ENCODE results near the gene KCTD21. TPM values are rescaled to one million over a fixed set of nuclear protein-coding genes. Genes with fewer than 3 reads are reported as not detected.

Gene KCTD21
- total RNA-seq, 1 donor from 2014 or later = 2.6 TPM

DNA sequence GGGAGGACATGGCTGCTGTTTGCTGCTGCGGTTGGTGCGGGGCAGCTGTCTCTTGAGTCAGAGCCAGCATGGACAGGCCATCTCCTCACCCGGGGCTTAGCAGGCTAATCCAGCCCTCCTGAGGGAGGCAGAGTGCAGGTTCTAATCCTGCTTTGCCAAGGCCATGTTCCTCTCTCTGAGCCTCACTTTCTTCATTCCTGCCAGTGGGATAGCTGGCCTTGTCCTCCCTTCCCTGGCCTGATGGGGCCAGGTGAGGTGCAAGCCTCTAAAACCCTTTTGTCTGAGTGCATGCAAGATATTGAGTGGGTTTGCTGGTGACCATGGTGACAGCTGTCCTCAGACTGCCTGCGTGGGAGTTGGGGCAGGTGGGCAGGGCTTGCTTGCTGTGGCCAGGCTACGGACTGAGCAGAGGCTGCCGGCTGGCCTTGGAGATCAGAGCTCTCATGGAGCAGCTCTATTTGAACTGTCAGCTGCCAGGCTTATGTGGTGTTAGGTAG lies 3.8 kb upstream of the KCTD21 start:
- Histone ChIP-seq H3K9ac (ENCODE audit: low read depth in 1 of 3, low read length in 3 of 3) (peak overlapping the region in 2 of 3 donors; percentile 20 to 57), H3K4me1 (ENCODE audit: control insufficient read depth in 3 of 3, insufficient read depth in 3 of 3, low read length in 3 of 3) (peaks cover 40 to 48% (median 42%) of the 10 kb centered on the region in 3 donors), H3K4me3 (ENCODE audit: low read length in 3 of 3) (no peak overlapping the region), H3K36me3 (ENCODE audit: control insufficient read depth in 3 of 3, insufficient read depth in 3 of 3, low read length in 3 of 3) (peaks cover 0 to 2% (median 0%) of the 10 kb centered on the region in 3 donors), H3K27me3 (ENCODE audit: control insufficient read depth in 3 of 3, insufficient read depth in 3 of 3, low read length in 3 of 3) (no peaks in the 10 kb centered on the region), H3K27ac (ENCODE audit: low read depth, low read length) (peak overlapping the region; percentile 8), H3K9me3 (ENCODE audit: control insufficient read depth in 3 of 3, low read length in 3 of 3) (no peaks in the 10 kb centered on the region)

DNA sequence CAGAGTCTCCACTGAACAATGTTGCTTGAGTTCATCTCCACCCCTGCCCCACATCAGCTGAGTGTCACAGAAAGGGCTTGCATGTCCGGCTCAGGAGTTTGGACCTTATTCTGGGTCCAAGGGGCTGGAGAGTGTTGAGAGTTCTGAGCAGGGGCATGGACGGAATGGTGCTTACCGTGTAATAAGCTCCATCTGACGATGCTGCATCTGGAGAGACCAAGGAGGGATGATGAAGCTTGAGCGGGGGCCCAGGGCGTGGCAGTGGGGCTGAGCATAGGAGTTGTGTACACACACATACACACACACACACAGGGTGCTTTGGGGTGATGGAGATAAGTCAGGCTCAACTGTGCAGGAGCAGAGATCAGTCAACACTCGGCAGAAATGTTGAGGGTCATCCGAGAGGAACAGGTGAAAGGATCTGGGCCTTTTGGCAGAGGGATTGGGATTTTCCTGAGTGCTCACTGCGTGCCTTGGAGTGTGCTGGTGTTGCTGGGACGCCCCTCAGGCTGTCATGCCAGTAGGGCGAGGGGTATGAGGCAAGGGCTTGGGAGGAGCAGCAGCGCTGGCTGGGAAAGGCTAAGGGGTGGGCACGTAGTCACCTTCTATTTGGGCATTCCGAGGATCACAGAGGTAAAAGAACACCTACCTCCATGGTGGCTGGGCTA lies 2.6 kb upstream of the KCTD21 start:
- Histone ChIP-seq H3K9me3 (ENCODE audit: control insufficient read depth in 3 of 3, low read length in 3 of 3) (no peaks in the 10 kb centered on the region), H3K27ac (ENCODE audit: low read depth, low read length) (no peak overlapping the region), H3K36me3 (ENCODE audit: control insufficient read depth in 3 of 3, insufficient read depth in 3 of 3, low read length in 3 of 3) (peaks cover 0 to 3% (median 0%) of the 10 kb centered on the region in 3 donors), H3K9ac (ENCODE audit: low read depth in 1 of 3, low read length in 3 of 3) (peak overlapping the region in 2 of 3 donors; percentile 32 to 45), H3K4me1 (ENCODE audit: control insufficient read depth in 3 of 3, insufficient read depth in 3 of 3, low read length in 3 of 3) (peaks cover 44 to 52% (median 44%) of the 10 kb centered on the region in 3 donors), H3K4me3 (ENCODE audit: low read length in 3 of 3) (peak overlapping the region; percentile 4 to 57 (median 35)), H3K27me3 (ENCODE audit: control insufficient read depth in 3 of 3, insufficient read depth in 3 of 3, low read length in 3 of 3) (no peaks in the 10 kb centered on the region)

DNA sequence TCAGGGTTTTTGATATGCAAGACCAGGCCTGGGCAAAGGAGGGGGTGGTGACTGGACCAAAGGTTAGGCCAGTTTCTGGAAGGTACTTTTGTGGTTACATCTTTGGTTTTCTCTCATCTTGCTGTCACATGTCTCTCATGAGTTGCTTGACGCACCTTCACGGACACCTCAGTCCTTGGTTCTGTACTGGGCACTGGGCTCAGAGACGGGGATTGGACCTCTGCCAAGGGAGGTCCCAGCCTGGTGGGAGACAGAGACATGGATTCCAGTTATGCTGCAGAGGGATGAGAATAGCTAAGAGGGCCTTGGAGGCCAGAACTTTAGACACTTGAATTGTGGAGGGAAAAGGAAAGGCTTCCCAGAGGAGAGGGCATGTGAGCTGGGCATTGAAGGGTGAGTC lies 1.9 kb upstream of the KCTD21 start:
- Histone ChIP-seq H3K27me3 (ENCODE audit: control insufficient read depth in 3 of 3, insufficient read depth in 3 of 3, low read length in 3 of 3) (no peaks in the 10 kb centered on the region), H3K4me3 (ENCODE audit: low read length in 3 of 3) (no peak overlapping the region), H3K4me1 (ENCODE audit: control insufficient read depth in 3 of 3, insufficient read depth in 3 of 3, low read length in 3 of 3) (peaks cover 44 to 54% (median 44%) of the 10 kb centered on the region in 3 donors), H3K27ac (ENCODE audit: low read depth, low read length) (no peak overlapping the region), H3K9me3 (ENCODE audit: control insufficient read depth in 3 of 3, low read length in 3 of 3) (no peaks in the 10 kb centered on the region), H3K36me3 (ENCODE audit: control insufficient read depth in 3 of 3, insufficient read depth in 3 of 3, low read length in 3 of 3) (peaks cover 0 to 3% (median 2%) of the 10 kb centered on the region in 3 donors), H3K9ac (ENCODE audit: low read depth in 1 of 3, low read length in 3 of 3) (peak overlapping the region in 2 of 3 donors; percentile 32 to 84)

DNA sequence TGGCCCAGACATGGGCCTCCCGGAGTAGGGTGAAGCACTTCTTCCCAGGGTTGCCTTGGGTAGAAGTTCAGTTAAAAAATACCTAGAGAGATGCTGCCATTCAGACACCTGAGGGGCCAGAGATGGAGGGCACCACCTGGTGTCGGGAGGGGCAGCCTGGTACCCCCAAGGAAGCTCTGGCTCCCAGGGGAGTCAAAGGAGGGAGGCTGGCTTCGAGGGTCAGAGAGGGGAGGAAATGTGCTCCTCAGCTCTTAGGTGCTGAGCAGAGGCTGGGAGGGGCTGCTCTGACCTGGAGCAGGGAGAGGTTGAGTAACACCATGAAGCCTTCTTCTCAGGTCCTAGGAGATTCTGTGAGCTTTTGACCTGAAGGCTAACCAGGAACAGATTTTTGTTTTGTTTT lies 1.4 kb upstream of the KCTD21 start:
- Histone ChIP-seq H3K27me3 (ENCODE audit: control insufficient read depth in 3 of 3, insufficient read depth in 3 of 3, low read length in 3 of 3) (no peaks in the 10 kb centered on the region), H3K36me3 (ENCODE audit: control insufficient read depth in 3 of 3, insufficient read depth in 3 of 3, low read length in 3 of 3) (peaks cover 0 to 2% (median 2%) of the 10 kb centered on the region in 3 donors), H3K4me3 (ENCODE audit: low read length in 3 of 3) (peak overlapping the region; percentile 6 to 98 (median 85)), H3K9me3 (ENCODE audit: control insufficient read depth in 3 of 3, low read length in 3 of 3) (no peaks in the 10 kb centered on the region), H3K27ac (ENCODE audit: low read depth, low read length) (peak overlapping the region; percentile 71), H3K4me1 (ENCODE audit: control insufficient read depth in 3 of 3, insufficient read depth in 3 of 3, low read length in 3 of 3) (peaks cover 44 to 54% (median 44%) of the 10 kb centered on the region in 3 donors), H3K9ac (ENCODE audit: low read depth in 1 of 3, low read length in 3 of 3) (peak overlapping the region in 2 of 3 donors; percentile 70 to 84)

DNA sequence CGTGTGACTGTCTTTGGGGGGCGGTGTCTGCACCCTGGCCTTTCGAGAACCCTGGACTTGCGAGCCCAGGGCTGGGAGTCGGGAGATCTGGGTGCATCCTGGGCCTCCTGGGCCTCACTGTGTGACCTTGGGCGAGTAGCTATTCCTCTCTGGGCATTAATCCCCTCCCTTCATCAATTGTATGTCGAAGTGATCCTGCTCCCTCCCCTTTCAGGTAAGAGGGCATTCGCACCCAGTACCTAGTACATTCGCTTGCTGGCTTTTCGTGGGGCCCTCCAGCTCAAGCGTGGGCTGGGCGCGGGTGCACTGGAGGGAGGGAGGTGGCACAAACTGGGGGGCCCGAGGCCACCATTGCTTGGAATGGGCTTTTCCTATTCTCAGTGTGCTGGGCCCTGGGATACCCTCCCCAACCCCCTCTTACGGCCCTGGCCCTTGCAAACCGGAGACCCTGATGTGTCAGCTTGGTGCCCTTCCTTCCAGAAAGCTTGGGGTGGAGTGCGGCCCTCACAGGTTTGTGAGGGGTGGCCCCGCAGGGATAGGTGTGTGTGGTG lies 823 bp upstream of the KCTD21 start:
- Histone ChIP-seq H3K4me3 (ENCODE audit: low read length in 3 of 3) (peak overlapping the region; percentile 85 to 98 (median 96)), H3K9ac (ENCODE audit: low read depth in 1 of 3, low read length in 3 of 3) (peak overlapping the region; percentile 70 to 84 (median 73)), H3K4me1 (ENCODE audit: control insufficient read depth in 3 of 3, insufficient read depth in 3 of 3, low read length in 3 of 3) (peaks cover 44 to 54% (median 44%) of the 10 kb centered on the region in 3 donors), H3K27me3 (ENCODE audit: control insufficient read depth in 3 of 3, insufficient read depth in 3 of 3, low read length in 3 of 3) (no peaks in the 10 kb centered on the region), H3K36me3 (ENCODE audit: control insufficient read depth in 3 of 3, insufficient read depth in 3 of 3, low read length in 3 of 3) (peaks cover 0 to 2% (median 2%) of the 10 kb centered on the region in 3 donors), H3K27ac (ENCODE audit: low read depth, low read length) (peak overlapping the region; percentile 71), H3K9me3 (ENCODE audit: control insufficient read depth in 3 of 3, low read length in 3 of 3) (no peaks in the 10 kb centered on the region)

DNA sequence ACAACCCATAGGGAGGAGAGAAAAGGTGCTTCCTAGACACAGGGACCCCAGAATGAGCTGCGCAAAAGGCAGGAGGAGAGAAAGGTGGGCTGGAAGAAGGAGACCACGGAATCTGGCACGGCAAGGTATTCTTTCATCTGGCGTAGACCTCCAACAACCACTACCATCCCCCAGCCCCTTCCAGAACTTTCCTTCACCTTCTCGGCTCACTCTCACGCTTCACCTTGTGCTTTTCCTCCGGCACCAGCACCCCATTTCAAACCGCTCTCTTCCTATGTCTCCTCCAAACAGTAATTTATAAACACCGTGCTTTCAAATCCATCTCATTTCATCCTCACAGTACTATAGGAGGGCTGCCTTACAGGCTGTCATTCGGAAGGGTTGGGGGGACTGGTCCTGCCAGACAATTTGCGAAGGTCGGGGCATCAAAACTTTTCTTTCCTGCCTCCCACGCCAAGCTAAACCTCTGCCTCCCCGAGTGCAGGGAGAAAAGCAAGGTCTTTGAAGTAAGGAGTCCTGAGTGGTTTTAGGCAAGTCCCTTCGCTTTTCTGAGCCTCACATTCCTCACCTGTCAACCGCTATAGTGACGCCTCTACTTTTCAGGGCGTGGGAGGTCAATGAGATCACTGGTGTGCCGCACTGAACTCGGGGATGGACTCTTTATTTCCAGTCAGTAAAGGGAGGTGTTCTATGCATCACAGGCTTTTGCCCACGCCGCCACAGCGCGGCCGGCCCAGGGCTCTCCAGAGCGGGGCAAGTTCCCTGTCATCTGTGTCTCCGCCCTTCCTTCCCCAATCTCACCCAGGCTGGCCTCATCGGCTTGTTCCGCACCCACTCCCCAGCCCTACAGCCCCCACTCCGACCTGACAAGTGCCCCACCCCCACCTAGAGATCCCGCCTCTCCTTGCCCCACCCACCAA lies 800 bp downstream of the KCTD21 start:
- peak overlapping the region; percentile 75 to 98 (median 96) for H3K4me3 ChIP-seq (ENCODE audit: low read length in 3 of 3)
- peaks cover 0 to 5% (median 2%) of the 10 kb centered on the region in 3 donors for H3K36me3 ChIP-seq (ENCODE audit: control insufficient read depth in 3 of 3, insufficient read depth in 3 of 3, low read length in 3 of 3)
- no peaks in the 10 kb centered on the region for H3K9me3 ChIP-seq (ENCODE audit: control insufficient read depth in 3 of 3, low read length in 3 of 3)
- H3K9ac ChIP-seq (ENCODE audit: low read depth in 1 of 3, low read length in 3 of 3) = peak overlapping the region; percentile 62 to 82 (median 67)
- H3K27me3 ChIP-seq (ENCODE audit: control insufficient read depth in 3 of 3, insufficient read depth in 3 of 3, low read length in 3 of 3) = no peaks in the 10 kb centered on the region
- H3K27ac ChIP-seq (ENCODE audit: low read depth, low read length) = peak overlapping the region; percentile 71
- H3K4me1 ChIP-seq (ENCODE audit: control insufficient read depth in 3 of 3, insufficient read depth in 3 of 3, low read length in 3 of 3) = peaks cover 41 to 51% (median 42%) of the 10 kb centered on the region in 3 donors

DNA sequence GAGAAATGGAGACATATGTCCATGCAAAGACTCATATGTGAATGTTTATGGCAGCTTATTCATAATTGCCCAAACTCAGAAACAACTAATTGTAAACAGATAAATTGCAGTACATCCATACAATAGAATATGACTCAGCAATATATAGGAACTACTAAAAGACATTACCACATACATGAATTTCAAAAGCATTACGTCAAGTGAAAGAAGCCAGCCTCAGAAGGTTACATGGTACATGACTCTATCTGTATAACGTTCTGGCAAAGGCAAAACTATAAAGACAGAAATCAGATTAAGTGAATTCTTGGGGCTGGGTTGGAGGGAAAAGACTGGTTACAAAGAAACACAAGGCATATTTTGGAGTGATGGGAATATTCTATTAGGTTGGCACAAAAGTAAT lies 7.2 kb downstream of the KCTD21 start:
- Histone ChIP-seq H3K27me3 (ENCODE audit: control insufficient read depth in 3 of 3, insufficient read depth in 3 of 3, low read length in 3 of 3) (no peaks in the 10 kb centered on the region), H3K4me3 (ENCODE audit: low read length in 3 of 3) (no peak overlapping the region), H3K9ac (ENCODE audit: low read depth in 1 of 3, low read length in 3 of 3) (no peak overlapping the region), H3K27ac (ENCODE audit: low read depth, low read length) (no peak overlapping the region), H3K4me1 (ENCODE audit: control insufficient read depth in 3 of 3, insufficient read depth in 3 of 3, low read length in 3 of 3) (peaks cover 0 to 4% (median 2%) of the 10 kb centered on the region in 3 donors), H3K36me3 (ENCODE audit: control insufficient read depth in 3 of 3, insufficient read depth in 3 of 3, low read length in 3 of 3) (peaks cover 0 to 5% (median 4%) of the 10 kb centered on the region in 3 donors), H3K9me3 (ENCODE audit: control insufficient read depth in 3 of 3, low read length in 3 of 3) (no peaks in the 10 kb centered on the region)

DNA sequence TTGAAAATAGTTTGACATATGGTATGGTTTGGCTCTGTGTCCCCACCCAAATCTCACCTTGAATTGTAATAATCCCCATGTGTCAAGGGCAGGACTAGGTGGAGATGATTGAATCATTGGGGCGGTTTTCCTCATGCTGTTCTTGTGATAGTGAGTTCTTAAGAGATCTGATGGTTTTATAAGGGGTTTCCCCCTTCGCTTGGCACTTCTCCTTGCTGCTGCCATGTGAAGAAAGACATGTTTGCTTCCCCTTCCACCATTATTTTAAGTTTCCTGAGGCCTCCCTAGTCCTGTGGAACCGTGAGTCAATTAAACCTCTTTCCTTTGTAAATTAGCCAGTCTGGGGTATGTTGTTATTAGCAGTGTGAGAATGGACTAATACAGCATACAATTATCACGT lies 7.7 kb downstream of the KCTD21 start:
- Histone ChIP-seq H3K4me3 (ENCODE audit: low read length in 3 of 3) (no peak overlapping the region), H3K27ac (ENCODE audit: low read depth, low read length) (no peak overlapping the region), H3K9ac (ENCODE audit: low read depth in 1 of 3, low read length in 3 of 3) (no peak overlapping the region), H3K36me3 (ENCODE audit: control insufficient read depth in 3 of 3, insufficient read depth in 3 of 3, low read length in 3 of 3) (peaks cover 0 to 5% (median 4%) of the 10 kb centered on the region in 3 donors), H3K4me1 (ENCODE audit: control insufficient read depth in 3 of 3, insufficient read depth in 3 of 3, low read length in 3 of 3) (peaks cover 0 to 4% (median 0%) of the 10 kb centered on the region in 3 donors), H3K27me3 (ENCODE audit: control insufficient read depth in 3 of 3, insufficient read depth in 3 of 3, low read length in 3 of 3) (no peaks in the 10 kb centered on the region), H3K9me3 (ENCODE audit: control insufficient read depth in 3 of 3, low read length in 3 of 3) (no peaks in the 10 kb centered on the region)

DNA sequence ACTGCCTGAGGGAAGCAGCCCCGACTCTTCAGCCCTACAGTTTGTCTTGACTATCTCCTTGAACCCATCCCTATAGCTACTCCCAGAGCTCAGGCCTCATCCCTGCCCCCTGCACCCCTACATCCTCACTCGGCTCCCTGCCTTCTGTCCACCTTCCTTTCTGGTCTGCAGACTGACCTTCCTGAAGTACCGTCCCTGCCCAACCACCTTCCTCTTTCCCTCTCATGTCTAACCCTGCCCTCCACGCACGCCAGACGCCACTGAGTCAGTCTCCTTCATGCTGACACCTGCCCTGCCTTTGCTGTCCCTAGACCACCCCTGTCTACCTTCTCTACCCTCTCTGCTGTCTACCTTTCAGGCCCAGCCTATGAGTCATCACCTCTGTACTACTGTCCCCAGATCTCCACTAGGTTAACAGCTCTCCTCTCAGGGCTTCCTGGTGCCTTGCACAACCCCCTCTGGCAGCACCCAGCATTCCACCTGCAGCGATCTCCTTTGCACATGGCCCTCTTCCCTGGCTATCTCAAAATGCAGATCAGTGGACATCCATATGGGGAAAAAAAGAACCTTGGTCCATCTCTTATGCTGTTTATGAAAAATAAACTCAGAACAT lies 8.9 kb downstream of the KCTD21 start:
- H3K27ac ChIP-seq (ENCODE audit: low read depth, low read length) = no peak overlapping the region
- peaks cover 0 to 5% (median 2%) of the 10 kb centered on the region in 3 donors for H3K36me3 ChIP-seq (ENCODE audit: control insufficient read depth in 3 of 3, insufficient read depth in 3 of 3, low read length in 3 of 3)
- peaks cover 0 to 4% (median 0%) of the 10 kb centered on the region in 3 donors for H3K4me1 ChIP-seq (ENCODE audit: control insufficient read depth in 3 of 3, insufficient read depth in 3 of 3, low read length in 3 of 3)
- H3K9me3 ChIP-seq (ENCODE audit: control insufficient read depth in 3 of 3, low read length in 3 of 3) = no peaks in the 10 kb centered on the region
- H3K27me3 ChIP-seq (ENCODE audit: control insufficient read depth in 3 of 3, insufficient read depth in 3 of 3, low read length in 3 of 3) = no peaks in the 10 kb centered on the region
- H3K4me3 ChIP-seq (ENCODE audit: low read length in 3 of 3) = no peak overlapping the region
- peak overlapping the region in 1 of 3 donors; percentile 33 for H3K9ac ChIP-seq (ENCODE audit: low read depth in 1 of 3, low read length in 3 of 3)

All from skeletal muscle tissue (tissue), 4 donors.